ENCODE measurements around the gene CARM1.

DNA sequence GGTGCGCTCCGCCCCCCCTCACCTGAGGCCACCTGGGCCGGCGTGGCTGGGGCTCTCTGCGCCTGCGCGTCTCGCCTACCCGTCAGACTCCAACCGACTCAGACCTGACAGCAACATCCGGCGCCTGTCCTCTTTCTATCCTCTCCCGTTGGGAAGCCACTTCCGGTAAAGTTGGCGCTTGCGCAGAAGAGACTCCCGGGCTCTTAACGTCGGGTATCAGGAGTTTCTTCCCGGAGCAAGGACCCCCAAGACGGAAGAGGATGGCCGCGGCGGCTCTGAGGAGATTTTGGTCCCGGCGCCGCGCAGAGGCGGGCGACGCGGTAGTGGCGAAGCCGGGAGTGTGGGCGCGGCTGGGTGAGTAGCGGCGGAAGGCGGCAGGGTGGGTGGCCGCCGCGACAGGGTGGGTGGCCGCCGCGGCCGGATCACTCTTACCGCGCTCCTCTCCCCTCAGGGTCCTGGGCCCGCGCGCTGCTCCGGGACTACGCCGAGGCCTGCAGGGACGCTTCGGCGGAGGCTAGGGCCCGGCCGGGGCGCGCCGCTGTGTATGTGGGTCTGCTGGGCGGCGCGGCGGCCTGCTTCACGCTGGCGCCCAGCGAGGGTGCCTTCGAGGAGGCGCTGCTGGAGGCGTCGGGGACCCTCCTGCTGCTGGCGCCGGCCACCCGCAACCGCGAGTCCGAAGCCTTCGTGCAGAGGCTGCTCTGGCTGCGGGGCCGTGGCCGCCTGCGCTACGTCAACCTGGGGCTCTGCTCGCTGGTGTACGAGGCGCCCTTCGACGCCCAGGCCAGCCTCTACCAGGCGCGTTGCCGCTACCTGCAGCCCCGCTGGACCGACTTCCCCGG is 57.4 kb downstream of the CARM1 start, which contains the start of the genes TIMM29 and YIPF2:
- TF ChIP-seq, protein P1, sequence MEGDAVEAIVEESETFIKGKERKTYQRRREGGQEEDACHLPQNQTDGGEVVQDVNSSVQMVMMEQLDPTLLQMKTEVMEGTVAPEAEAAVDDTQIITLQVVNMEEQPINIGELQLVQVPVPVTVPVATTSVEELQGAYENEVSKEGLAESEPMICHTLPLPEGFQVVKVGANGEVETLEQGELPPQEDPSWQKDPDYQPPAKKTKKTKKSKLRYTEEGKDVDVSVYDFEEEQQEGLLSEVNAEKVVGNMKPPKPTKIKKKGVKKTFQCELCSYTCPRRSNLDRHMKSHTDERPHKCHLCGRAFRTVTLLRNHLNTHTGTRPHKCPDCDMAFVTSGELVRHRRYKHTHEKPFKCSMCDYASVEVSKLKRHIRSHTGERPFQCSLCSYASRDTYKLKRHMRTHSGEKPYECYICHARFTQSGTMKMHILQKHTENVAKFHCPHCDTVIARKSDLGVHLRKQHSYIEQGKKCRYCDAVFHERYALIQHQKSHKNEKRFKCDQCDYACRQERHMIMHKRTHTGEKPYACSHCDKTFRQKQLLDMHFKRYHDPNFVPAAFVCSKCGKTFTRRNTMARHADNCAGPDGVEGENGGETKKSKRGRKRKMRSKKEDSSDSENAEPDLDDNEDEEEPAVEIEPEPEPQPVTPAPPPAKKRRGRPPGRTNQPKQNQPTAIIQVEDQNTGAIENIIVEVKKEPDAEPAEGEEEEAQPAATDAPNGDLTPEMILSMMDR (IDR thresholded peaks at IDR 0.05): no peak
- no peak for TF ChIP-seq POLR2A (IDR thresholded peaks at IDR 0.05)
